WERI-Rb-1 (cell line): Measurements from ENCODE around the gene PTRH1.

Experiments used
- DNase-seq: peaks from one replicate; pipeline ENCODE4 v3.0.0-alpha.2; 2020
- H3K27ac ChIP-seq: fragments of 250-450 bp; sonication (Bioruptor Pico); 2 replicates; pipeline ENCODE4 v1.5.1; 2020; ENCODE audit warnings: mild to moderate bottlenecking, moderate library complexity
- H3K27me3 ChIP-seq: fragments of 250-450 bp; sonication (Bioruptor Pico); 2 replicates; pipeline ENCODE4 v1.5.1; 2021; ENCODE audit warnings: mild to moderate bottlenecking, low read depth, moderate library complexity; ENCODE audit not compliant: insufficient read depth, severe bottlenecking
- H3K36me3 ChIP-seq: fragments of 250-450 bp; sonication (Bioruptor Pico); 2 replicates; pipeline ENCODE4 v1.5.1; 2020; ENCODE audit warnings: mild to moderate bottlenecking, moderate library complexity
- H3K4me3 ChIP-seq: 2 replicates; pipeline ENCODE4 v1.5.1; 2011; ENCODE audit warnings: low read depth, mild to moderate bottlenecking, control low read depth, low read length
- H3K9me3 ChIP-seq: fragments of 250-450 bp; sonication (Bioruptor Pico); 2 replicates; pipeline ENCODE4 v1.5.1; 2021; ENCODE audit warnings: mild to moderate bottlenecking, moderate library complexity; ENCODE audit not compliant: severe bottlenecking
- TF ChIP-seq, protein P1 (sequence below): IDR thresholded peaks from 2 replicates; pipeline ENCODE4 v1.5.1; 2011; ENCODE audit warnings: low read depth, mild to moderate bottlenecking, control low read depth, inconsistent platforms, low read length

PTRH1 gene

GRCh38 chr9:127720031-127720864, 4.8 kb upstream of the PTRH1 start:
- H3K27ac ChIP-seq = no peak overlapping the region
- TF ChIP-seq, protein P1, sequence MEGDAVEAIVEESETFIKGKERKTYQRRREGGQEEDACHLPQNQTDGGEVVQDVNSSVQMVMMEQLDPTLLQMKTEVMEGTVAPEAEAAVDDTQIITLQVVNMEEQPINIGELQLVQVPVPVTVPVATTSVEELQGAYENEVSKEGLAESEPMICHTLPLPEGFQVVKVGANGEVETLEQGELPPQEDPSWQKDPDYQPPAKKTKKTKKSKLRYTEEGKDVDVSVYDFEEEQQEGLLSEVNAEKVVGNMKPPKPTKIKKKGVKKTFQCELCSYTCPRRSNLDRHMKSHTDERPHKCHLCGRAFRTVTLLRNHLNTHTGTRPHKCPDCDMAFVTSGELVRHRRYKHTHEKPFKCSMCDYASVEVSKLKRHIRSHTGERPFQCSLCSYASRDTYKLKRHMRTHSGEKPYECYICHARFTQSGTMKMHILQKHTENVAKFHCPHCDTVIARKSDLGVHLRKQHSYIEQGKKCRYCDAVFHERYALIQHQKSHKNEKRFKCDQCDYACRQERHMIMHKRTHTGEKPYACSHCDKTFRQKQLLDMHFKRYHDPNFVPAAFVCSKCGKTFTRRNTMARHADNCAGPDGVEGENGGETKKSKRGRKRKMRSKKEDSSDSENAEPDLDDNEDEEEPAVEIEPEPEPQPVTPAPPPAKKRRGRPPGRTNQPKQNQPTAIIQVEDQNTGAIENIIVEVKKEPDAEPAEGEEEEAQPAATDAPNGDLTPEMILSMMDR = no peak
- DNase-seq = no peak
- no peaks in the 10 kb centered on the region for H3K9me3 ChIP-seq
- no peaks in the 10 kb centered on the region for H3K36me3 ChIP-seq
- no peaks in the 10 kb centered on the region for H3K27me3 ChIP-seq
- no peak overlapping the region for H3K4me3 ChIP-seq

DNA sequence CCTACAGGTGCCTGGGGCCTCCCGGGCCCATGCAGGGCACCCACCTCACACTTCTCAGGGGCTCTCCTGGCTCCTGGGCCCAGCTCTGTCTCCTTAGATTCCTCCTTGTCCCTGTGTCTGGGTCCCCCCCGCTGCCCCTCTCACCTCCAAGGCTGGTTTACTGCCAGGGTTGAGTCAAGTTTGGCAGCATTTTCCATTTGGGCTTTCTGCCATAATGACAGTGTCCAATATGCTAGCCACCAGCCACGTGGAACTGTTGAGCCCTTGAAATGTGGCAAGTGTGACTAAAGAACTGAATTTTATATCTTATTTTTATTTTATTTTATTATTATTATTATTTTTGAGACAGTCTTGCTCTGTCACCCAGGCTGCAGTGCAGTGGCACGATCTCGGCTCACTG, 2.3 kb upstream of the PTRH1 start:
- TF ChIP-seq, protein P1 = no peak
- H3K27me3 ChIP-seq = no peaks in the 10 kb centered on the region
- no peaks in the 10 kb centered on the region for H3K9me3 ChIP-seq
- no peak for DNase-seq
- H3K36me3 ChIP-seq = no peaks in the 10 kb centered on the region
- H3K4me3 ChIP-seq = no peak overlapping the region
- H3K27ac ChIP-seq = no peak overlapping the region

GRCh38 chr9:127716412-127716811, 949 bp upstream of the PTRH1 start:
- Histone ChIP-seq H3K36me3 (no peaks in the 10 kb centered on the region), H3K9me3 (no peaks in the 10 kb centered on the region), H3K4me3 (no peak overlapping the region), H3K27ac (no peak overlapping the region), H3K27me3 (no peaks in the 10 kb centered on the region)
- TF ChIP-seq, protein P1 = no peak
- no peak for DNase-seq

- H3K27me3 ChIP-seq = no peaks in the 10 kb centered on the region
- H3K4me3 ChIP-seq = peak overlapping the region; percentile 54
- no peak overlapping the region for H3K27ac ChIP-seq
- DNase-seq = no peak
- TF ChIP-seq, protein P1 = no peak
- H3K9me3 ChIP-seq = no peaks in the 10 kb centered on the region
- no peaks in the 10 kb centered on the region for H3K36me3 ChIP-seq
These were observed 453 bp downstream of the PTRH1 start for GRCh38 chr9:127714951-127715469.

DNA sequence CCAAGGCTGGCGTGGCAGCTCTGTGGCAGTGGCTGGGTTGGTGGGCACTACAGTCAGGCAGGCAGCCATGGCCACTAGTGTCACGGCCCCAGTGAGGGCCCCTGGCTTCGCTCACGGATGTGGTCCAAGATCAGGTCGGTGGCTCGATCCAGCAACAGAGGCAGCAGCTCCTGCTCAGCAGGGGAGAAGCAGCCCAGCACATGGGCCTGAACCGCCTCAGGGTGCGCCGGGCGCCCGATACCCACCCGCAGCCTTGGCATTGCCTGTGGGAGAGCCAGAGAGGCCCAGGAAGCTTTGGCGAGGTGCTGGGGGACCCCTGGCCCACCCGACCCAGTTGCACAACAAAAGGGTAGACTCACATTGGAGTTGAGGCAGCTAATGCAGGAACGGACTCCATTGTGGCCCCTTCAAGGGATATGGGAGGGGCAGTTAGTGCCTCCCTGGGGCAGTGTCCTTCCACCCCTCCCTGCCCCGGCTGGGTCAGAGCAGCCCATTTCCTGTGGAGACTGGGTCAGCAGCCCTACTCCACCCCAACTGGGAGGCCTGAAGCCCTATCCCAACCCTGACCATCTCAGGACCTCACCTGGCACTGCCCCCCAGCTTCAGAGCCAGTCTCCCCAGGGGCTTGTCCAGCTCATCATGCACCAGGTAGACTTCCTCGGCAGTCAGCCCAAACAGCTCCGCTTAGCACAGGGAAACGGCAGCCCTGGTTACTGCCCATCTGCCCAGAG, 1.3 kb downstream of the PTRH1 start:
- H3K4me3 ChIP-seq = no peak overlapping the region
- TF ChIP-seq, protein P1 = no peak
- DNase-seq = no peak
- H3K27me3 ChIP-seq = no peaks in the 10 kb centered on the region
- no peaks in the 10 kb centered on the region for H3K36me3 ChIP-seq
- no peaks in the 10 kb centered on the region for H3K9me3 ChIP-seq
- no peak overlapping the region for H3K27ac ChIP-seq
